Left cardiac atrium (tissue), 4 donors: ENCODE results near the gene ADGRL3. TPM values are rescaled to one million over a fixed set of nuclear protein-coding genes. Genes with fewer than 3 reads are reported as not detected.
A peak's percentile ranks its signal among the peaks of the same experiment; 100 is the strongest.

Source experiments
- ATAC-seq, 2 donors: fragments of 200-7000 bp; cut with Tn5 transposase; one replicate each; pipeline ENCODE4 v1.9.1; 2020; ENCODE audit warnings: mild to moderate bottlenecking in 2 of 2, moderate library complexity in 2 of 2
- DNase-seq: peaks from one replicate; pipeline ENCODE4 v3.0.0-alpha.2; 2020
- intact Hi-C, 2 donors: fragments of 100-400 bp; cut with DNase I; formaldehyde crosslinking; loops; one replicate each; pipeline versions ENCODE4 v1.14.1 to v1.15.1; 2022 to 2023
- total RNA-seq, 2 donors: library from RNA; stranded (reverse); fragmentation: NEBNext Ultra II Directional; extraction: Animal tissue kit (Norgen Biotek cat#: 25700); gene quantifications; one replicate each; pipeline ENCODE4 v1.2.1, GENCODE V29; 2021
- donor health status: DM: no; HTN: yes; CAD: no.
- donor health status: DM: no; HTN: yes; CAD: no; lungs with severe emphysema.
- donor health status: DM: yes; HTN: yes; CAD: no.
- donor health status: Dilated cardiomyopathy.

The ADGRL3 gene
- total RNA-seq, 2 donors from 2014 or later, result 3.7 to 4.9 TPM

DNA sequence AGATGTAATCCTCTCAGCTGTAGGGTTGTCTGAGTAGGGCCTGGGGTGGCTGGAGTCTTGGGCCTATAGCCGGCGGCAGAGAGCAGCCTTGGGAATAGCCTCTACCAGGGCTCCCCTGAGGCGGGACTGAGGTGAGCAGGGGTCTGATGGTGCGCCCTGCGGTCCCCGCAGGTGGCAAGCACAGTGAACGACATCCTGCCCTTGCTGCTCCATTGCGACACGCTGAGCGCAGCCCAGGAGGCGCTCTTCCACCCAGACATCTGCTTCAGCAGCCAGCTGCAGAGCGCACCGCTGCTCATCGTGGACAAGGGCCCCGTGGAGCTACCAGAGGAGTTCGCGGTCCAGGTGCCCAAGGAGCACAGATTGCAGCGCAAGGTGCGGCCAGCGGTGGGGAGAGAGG, 317.0 kb downstream of the ADGRL3 start:
- DNase-seq (no peak), ATAC-seq (peak in 1 of 2 donors; percentile 39)
- intact Hi-C loops, result no loop called here

DNA sequence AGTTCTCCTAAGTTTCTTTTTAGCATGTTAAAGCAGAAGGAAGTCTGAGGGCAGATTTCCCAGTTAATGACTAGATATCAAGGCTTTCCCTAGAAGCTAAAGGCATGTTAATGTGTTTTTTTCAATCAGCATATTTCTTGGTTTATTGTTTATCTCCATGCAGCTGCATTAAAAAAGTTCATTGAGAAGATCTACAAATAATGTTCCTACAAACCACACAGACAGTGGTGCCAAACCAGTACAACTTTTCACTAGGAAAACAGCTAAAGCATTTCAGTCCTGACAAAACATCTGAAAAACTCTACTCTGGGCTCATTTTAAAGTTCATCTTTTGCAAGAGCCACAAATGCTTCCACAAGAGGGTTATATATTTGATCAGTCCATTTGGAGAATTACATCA, 320.0 kb downstream of the ADGRL3 start:
- ATAC-seq (no peak), DNase-seq (no peak)
- intact Hi-C loops, result no loop called here

DNA sequence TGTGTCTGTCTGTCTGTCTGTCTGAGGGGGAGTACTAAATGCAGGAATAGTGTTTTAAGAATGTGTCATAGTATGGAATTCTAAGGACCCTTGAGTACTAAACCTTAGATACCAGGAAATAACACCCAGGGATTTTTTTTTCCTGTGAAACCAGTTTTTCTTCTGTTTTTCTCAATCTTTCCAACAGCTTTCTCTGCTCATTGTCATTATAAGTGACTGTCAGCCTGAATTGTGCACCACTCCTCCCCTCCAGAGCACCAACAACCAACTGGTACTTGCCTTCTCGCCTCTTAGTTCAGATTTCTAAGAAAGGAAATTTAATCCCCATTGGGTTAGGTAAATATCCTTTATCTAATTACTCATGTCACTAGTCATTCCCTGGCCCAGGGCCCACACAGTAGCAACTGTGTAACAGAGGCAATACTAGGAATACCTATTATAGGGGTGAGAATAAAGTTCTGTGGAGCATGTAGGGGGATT, 320.6 kb downstream of the ADGRL3 start:
- DNase-seq (no peak), ATAC-seq (no peak)
- intact Hi-C loops, result no loop called here

DNA sequence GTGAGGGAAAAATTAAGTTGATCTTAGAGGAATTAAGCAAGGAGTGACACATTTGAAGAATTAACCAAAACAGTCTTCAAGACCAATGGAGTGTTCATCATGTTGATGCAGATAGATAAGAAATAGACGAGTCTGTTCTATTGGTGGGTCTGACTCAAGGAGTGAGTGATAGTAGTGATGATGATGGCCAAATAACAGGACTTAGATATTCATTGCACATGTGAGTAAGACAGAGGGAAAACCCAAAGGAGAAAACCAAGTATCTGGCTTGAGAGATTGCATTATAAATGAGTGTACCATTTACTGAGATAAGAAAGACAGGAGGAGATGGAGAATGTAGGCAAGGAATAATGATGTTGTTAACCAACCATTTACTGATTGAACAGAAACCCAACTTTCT, 321.3 kb downstream of the ADGRL3 start:
- no peak for ATAC-seq
- DNase-seq, result no peak
- intact Hi-C loops, result no loop called here

DNA sequence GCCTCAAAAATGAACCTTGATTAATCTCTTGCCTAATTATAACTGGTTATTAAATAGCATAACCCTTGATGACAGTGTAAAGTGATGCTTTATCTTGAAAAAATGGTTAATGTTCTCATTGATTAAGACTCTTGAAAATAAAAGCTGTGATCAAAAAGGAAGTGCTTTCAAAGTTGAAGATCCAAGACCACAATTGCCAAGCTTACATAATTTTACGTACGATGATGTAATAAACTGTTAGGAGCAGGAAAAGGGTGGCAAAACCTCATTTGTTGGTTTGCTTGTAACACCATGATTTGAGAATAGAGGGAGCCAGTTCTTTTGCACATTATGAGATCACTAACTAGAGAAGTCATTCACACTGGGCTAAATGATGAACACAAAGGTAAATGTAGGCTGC, 322.2 kb downstream of the ADGRL3 start:
- DNase-seq (no peak), ATAC-seq (no peak)
- intact Hi-C loops, result no loop called here

DNA sequence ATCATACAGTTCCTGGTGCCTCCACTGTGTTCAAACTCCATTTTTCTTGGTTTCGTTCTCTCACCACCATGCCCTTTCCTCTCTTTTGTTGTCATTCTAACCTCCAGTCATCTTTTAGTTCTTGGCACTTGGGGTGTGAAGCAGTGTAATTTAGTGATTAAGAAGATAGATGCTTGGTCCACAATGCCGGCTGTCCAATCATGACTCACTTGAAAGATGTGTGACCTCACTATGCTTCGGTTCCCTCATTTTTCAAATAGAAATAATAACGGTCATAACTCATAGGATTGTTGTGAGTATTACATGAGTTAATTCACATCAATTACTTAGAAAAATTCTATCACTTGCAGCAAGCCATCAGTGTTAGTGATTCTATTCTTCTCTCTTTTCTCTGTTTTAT, 327.8 kb downstream of the ADGRL3 start:
- ATAC-seq, result no peak
- intact Hi-C loops, result no loop called here
- DNase-seq, result no peak

DNA sequence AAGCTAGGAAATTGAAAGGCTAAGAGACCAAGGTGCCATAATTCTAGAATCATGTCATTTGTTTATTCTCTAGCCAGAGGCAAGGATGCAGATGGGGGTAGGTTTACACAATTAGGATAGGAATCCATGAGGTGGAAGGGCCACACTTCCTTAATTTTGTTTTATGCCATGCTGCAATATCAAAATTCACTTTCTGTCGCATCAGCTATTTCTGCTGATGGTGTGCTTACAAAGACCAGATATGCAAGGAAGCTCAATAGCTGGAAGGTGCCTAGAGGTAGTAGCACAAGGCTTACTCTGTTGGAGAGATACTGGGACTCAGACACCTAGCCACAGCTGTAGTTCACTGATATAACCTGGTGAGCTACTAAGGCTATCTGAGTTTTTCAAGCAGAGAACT, 328.5 kb downstream of the ADGRL3 start:
- intact Hi-C loops, result no loop called here
- DNase-seq (no peak), ATAC-seq (no peak)

DNA sequence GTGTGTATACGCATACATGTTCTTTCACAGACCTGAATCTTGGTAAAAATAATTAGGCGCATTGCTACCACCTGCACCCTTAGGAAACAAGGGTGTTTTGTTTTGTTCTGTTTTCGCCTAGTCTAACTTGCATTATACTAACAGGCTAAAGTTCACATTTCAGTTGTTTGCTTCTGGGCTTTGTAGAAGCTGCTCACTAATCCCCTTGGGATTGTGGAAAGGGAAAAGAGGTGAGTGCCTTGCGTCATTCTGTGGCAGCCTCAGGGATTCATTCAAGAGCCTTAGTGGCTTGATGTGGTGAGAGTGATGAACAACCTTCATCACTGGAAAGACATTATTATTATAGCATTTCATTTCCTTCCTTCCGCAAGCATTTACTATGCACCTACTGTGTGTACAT, 331.1 kb downstream of the ADGRL3 start:
- DNase-seq, result no peak
- intact Hi-C loops, result no loop called here
- ATAC-seq, result no peak

DNA sequence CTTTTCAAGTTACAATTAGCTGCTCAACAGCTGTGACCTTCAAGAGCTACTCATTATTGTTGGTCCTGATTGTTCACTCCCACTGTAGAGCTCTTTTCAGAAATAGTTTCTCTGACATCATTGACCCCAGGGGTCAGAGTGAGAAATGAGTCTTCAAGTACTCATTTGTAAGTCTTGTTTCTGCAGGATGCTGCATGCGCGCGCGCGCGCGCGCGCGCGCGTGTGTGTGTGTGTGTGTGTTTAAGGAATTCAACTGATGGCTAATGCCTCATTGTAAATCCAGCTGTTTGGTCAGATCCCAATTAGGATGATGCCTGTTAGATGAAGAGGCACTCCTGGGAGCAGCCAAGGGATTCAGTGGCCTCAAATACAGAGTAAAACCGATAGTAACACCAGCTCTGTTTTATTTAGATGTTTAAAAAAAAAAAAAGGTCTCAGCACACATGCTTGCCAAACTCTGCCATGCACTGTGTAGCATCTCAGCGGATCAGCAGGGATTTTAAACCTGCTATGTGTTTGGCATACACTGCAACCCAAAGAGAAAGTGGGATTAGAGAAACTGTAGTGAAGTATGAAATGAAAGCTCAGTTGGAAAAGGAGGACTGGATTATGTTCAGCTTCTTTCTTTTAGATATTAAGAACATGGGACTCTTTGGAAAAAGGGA, 332.3 kb downstream of the ADGRL3 start:
- DNase-seq, result no peak
- intact Hi-C loops, result no loop called here

DNA sequence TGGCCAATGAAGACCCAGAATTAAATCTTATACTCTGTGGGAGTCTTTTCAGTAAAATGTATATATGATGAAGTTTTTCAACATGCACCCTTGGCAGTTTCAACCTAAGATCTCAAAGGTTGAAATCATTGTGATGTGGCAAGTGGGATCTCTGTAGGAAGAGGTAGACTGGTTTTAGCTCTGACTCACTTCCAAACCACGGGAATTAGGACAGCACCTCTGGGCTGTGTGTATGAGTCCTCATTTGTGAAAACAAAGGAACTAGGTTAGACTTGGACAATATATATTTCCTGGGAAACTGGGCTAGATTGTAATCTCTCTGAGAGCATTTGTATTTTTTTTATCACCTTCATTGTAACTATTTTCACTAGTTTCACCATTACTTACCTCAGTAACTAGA, 333.0 kb downstream of the ADGRL3 start:
- DNase-seq (no peak), ATAC-seq (no peak)
- intact Hi-C loops, result no loop called here

More for the DNA sequence above, 332.3 kb downstream of the ADGRL3 start:
- no peak for ATAC-seq

DNA sequence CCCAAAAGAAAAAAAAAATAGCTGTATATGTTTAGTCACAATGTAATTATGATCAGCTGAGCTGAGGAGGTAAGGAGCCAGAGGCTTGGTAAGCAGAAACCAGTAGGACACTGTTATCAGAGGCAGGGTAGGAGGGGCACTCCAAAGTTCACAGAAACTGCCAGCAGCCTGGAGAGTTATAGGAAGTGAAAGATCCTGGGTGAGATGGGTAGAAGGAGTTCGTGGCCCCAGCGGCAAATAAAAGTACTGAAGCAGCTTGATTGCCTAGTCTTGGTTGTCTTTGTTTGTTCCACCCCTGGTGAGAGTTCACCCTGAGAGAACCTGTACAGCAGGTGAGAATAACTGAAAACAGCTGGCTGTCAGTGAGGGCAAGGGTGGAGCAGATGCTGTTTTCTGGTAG, 340.8 kb downstream of the ADGRL3 start:
- ATAC-seq (no peak), DNase-seq (no peak)
- intact Hi-C loops, result no loop called here

DNA sequence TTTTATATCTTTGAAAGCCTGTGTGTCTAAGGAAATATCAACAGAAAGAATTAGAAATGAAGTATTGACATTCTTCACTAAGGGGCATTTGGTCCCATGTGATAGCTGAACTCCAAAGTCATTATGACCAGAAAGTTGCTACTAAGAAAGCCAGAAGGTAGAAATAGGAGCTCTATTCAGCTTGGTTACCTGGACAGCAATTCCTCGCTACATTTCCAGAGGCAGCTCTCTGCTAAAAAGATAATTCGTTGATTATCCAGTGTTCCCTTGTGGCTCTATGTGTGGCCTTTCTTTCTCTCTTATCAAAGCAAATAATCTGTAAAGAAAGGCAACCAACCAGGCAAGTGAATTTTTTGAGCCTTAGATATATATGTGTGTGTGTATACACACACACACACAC, 341.3 kb downstream of the ADGRL3 start:
- intact Hi-C loops, result no loop called here
- ATAC-seq, result no peak
- DNase-seq, result no peak

DNA sequence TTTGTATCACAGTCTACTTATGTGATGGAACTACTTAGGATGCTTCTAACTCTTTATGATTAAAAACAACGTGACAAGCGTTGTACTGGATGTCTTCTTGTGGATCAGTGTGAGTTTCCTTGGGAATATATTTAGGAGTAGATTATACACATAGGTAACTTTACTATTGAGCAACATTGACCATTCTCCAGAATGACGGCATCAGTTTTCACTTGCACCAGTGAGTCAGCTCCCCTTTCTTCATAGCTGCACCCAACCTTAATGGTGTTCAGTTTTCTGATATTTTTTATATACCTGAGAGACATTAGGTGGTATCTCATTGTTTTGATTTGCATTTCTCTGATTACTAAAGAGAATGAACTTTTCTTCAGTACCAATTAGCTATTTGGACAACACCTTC, 343.9 kb downstream of the ADGRL3 start:
- ATAC-seq (no peak), DNase-seq (no peak)
- intact Hi-C loops, result no loop called here

DNA sequence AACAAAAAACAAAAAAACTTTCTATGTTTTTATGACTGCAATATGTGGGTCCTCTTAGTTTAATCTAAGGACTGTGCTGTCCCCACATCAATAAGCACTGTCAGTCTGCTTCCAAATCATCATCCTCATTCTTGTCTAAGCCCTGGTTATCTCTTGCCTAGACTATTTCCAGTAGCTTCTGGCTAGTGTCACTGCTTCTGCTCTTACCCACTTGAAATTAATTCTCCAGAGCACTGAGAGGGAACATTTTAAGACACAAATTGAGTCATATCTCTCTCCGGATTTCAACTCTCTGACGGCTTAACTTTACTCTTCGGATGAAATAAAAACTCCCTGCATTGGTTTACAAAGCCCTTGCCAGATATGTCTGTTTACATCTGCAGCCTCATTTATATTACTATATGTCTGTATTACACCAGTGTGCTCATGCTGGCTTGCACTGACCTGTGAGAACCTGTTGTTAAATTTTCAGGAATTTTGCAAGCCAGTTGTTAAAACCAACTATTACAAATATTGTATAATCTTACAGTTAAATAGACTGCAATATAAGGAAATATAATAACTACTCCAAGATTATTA, 345.9 kb downstream of the ADGRL3 start:
- ATAC-seq (peak; percentile 88 to 93), DNase-seq (no peak)

DNA sequence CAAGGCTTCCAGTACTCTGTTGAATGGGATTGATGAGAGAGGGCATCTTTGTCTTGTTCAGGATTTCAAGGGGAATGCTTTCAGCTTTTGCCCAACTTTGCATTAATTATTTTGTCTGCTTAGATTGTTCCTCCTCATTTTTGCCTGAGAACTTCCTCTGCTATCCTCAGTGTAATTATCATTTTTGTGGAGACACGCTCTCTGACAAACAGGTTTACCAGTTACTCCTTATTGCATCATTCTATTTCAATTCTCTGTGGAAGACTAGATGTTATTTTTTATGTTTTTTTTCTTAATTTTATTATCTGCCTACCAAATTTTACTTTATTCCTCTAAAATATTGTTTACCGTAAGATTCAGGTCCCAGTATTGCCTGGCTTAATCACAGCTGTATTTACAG, 349.2 kb downstream of the ADGRL3 start:
- ATAC-seq (no peak), DNase-seq (no peak)
- intact Hi-C loops, result no loop called here

More for the DNA sequence above, 345.9 kb downstream of the ADGRL3 start:
- intact Hi-C loops, result no loop called here

DNA sequence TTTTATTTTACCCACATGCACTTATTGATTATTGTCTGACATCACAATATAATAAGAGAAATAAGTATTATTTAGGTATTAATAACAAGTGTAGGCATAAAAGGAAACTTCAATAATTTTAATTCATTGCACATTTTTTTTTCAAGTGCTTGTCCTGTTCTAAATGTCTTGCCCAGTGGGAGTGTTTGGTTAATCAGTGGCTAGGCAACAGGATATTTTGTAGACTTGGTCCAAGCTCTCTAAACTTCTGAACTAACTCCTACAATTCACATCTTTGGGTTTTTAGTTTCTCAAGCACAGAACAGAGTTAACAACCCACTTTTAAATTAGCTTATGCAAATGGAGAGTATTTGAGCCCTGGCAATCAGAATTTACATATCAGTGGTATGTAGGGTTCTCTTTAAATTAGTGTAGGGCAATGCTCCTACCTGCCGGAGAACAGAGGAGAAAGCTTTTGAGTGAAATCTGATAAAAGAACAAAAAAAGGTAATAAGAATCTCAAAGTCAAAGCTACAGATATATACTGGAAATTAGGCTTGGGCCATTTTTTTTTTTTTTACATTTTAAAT, 353.5 kb downstream of the ADGRL3 start:
- ATAC-seq, result no peak
- intact Hi-C loops, result no loop called here
- DNase-seq, result no peak

DNA sequence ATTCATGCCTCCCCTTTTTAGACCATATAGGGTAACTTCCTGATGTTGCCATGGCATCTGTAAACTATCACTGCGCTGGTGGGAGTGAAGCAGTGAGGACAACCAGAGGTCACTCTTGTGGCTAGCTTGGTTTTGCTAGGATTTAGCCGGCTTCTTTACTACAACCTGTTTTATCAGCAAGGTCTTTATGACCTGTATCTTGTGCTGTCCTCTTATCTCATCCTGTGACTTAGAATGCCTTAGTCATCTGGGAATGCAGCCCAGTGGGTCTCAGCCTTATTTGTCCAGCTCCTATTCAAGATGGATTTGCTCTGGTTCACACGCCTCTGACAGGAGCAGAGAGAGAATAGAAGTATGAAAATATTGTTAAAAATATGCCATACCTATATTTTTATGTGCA, 355.7 kb downstream of the ADGRL3 start:
- peak in 1 of 2 donors; percentile 87 for ATAC-seq
- DNase-seq, result no peak
- intact Hi-C loops, result no loop called here

DNA sequence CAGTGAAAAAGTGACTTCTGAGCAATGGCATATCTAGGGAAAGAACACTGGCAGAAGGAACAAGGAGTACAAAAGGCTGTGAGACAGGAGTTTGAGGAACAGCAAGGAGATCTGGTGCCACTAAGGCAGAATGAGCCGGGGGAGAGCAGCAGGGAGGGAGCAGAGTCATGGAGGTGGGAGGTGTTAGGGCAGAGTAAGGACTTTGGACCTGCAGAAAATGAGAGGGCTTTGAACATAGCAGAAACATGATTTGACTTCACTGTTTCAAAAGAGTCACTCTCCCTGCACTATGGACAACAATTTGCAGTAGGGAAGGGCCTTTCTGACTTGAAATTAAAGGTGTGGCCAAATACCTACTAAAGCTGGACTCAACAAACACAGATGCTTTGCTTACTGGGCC, 356.2 kb downstream of the ADGRL3 start:
- peak in 1 of 2 donors; percentile 61 for ATAC-seq
- DNase-seq, result no peak

DNA sequence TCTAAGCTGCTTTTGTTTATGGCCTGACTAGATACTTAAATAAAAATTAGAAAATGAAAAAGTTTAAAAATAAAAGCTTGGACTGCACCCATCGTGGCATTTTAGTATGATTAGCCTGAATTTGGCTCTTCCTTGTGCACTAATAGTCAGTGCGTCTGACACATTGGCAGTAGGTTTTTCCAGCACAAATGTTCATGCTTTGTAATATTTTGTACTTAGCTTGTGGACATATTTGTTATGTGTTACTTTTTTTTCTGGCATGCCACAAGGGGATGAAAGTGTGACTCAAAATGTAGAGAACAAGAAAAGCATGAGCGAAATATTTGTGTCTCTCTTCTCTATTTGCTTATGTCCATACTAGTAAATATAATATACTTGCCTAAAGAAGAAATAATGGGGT, 359.3 kb downstream of the ADGRL3 start:
- ATAC-seq (no peak), DNase-seq (no peak)
- intact Hi-C loops, result no loop called here

More for the DNA sequence above, 356.2 kb downstream of the ADGRL3 start:
- intact Hi-C loops, result no loop called here

DNA sequence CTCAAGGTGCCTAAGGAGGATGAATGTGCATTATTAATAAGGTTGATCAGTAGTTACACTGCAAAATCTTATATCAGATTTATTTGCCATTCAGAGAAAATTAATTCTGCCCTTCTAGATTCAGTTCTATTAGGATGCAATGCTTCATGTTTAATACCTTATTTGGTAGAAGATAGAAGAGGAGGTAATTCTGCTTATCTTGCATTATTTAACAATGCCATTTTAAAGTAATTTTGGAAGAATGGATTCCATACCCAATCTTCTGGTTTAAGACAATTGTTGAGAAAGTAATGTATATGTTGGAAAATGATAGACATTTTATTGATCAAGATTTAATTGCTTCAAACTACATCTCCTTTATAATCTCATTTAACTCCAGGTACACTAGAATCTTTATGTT, 360.9 kb downstream of the ADGRL3 start:
- intact Hi-C loops, result no loop called here
- DNase-seq, result no peak
- no peak for ATAC-seq
